HG03439 (cell line): ENCODE measurements around the gene SNX25.
"Not testable (repeated sequence)": the region's sequence is repeated elsewhere in the genome, so short reads cannot be mapped to it uniquely, and the experiment has no call there.

Experiments
- ATAC-seq: cut with Tn5 transposase; IDR thresholded peaks from one replicate; pipeline ENCODE4 v1.9.1; 2021; ENCODE audit warnings: mild to moderate bottlenecking, moderate library complexity; ENCODE audit not compliant: unreplicated experiment

Gene SNX25

DNA sequence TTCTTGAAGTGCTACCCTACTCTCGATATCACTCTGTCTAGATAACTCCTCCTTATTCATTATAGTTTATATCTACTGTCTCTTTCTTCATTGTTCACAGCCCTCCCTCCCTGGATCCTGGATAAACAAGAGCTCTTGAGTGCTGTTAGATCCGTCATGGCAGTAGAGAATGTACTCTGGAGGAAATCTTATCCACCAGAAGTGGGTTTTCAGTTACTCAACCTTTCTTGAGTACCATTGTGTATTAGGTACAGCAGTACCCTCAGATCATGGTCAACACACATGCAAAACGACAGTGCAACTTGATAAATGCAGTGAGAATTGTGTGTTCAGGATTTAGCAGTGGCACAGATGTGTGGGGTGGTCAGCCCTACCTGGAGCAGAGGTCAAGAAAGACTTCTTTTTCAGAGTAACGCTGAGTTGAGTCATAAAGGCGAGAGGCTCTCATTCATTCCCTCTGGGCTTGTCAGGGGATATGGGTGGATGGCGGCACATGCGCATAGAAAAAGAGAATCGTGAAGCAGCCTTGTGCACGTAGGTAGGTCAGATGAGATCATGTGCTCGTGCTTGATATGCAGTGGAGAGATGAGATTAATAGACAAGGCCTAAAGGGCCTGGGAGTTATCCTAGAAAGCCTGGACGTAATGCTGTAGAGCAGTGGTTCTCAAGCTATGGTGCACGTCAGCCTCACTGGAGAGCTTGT is 89.5 kb downstream of the SNX25 start:
- ATAC-seq = no peak

DNA sequence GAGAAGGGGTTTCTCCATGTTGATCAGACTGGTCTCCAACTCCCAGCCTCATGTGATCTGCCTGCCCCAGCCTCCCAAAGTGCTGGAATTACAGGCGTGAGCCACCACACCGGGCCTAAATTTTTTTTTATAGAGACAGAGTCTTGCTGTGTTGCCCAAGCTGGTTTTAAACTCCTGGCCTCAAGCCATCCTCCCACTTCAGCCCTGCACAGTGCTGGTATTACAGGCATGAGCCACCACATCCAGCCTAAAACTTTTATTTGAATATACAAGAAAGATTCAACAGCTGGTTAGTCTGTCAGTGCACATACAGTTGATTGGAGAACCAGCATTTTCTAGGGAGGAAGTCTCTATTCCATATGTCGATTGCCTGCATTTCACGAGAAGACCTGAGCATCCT is 95.1 kb downstream of the SNX25 start:
- no peak for ATAC-seq

DNA sequence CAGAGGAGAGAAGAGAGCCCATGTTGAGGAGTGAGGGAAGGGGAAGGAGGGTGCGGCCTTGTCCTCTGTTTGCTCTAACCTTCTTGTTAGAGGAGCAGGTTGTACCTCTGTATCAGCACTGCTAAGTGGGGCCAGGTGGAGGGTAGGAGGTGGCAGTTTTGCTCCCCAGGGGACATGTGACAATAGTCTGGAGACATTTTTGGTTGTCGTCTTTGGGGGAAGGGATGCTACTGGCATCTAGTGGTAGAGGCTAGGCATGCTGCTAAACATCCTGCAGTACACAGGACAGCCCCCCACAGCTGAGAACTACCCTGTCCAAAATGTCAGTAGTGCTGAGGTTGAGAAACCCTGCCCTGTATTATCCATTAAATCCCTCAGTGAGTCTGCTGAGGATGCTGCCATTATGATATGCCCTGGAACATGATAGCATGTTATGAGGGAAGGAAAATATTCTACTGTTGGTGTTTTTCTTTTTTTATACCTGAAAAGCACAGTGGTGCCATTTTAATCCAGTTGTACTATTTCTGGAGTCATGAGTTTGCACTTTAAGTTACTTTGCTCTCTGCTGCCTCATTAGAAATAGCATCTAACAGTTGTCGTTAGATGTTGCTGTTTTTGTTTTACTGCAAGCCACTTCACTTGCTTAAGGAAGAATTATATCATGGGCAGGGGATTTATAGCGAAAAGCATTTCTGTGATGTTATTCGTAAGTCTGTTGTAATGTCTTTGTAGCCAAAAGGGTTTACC is 95.7 kb downstream of the SNX25 start:
- peak; percentile 52 for ATAC-seq

DNA sequence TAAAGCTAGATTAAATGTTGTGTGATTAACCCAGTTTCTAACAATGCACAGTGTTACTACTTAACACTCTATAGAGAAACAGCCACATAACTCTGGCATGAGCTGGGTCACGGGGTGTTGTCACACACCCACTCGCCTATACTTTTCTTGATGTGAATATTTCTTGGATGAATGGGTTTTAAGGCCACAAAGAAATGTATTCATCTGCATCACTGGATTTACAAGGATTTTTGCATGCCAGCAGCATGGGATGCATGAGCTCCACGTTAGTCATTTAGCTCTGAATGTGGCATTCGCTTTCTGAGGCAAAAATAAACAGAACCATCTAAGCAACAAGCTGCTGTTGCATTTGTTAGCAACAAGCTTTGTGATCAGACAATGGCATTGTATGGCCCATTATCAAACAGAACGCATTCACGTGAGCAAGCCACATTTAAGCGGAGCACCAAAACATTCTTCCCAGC is 96.6 kb downstream of the SNX25 start:
- no peak for ATAC-seq

DNA sequence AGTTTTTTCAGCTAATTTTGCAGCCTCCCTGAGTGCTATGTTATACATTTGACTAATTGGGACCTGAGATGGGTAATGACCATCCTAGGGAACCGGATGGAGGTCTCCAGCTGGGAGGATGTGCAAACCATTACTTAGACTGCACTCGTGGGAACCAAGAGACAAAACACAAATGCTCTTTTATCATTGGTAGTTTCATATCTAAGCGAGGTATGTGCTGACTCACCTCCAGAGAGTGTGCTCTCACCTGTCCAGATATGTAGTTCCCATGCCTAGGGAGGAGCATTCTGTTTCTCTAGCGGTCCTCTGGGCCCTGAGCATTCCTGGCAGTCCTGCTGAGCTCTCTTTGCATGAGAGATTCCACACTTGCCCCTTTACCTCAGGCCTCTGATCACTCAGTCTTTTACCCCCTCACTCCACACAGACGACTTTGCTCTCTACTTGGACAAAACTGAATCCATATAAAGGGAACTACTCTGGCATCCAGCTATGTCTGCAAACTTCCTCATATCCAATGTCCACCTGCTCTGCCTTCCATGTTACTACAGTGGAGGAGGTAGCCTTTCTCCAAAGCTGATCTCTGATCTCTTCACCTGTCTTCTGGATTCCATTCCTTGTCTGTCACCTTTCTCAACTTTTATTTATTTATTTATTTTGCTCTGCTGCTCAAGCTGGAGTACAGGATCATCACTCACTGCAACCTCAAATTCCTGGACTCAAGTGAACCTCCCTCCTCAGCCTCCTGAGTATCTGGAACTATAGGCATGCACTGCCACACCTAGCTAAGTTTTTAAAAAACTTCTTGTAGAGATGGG is 97.9 kb downstream of the SNX25 start:
- peak; percentile 58 for ATAC-seq

DNA sequence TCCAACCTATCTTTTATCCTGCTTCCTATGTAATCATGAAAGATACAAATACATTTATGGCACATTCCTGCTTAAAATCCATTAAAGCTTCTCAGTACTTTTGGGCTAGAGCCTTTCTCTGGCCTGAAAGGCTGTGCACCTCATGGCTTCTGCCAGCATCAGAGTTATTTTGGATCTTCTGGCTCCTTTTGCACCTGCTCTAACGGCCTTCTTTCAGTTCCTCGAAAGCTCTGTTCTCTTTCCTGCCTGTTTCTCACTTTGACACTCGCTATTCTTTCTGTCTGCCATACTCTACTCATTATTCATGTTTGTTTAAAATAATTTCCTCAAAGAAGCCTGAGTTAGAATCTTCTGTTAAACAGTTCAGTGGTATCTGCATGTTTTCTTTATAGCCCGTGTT is 100.4 kb downstream of the SNX25 start:
- ATAC-seq = peak; percentile 49

DNA sequence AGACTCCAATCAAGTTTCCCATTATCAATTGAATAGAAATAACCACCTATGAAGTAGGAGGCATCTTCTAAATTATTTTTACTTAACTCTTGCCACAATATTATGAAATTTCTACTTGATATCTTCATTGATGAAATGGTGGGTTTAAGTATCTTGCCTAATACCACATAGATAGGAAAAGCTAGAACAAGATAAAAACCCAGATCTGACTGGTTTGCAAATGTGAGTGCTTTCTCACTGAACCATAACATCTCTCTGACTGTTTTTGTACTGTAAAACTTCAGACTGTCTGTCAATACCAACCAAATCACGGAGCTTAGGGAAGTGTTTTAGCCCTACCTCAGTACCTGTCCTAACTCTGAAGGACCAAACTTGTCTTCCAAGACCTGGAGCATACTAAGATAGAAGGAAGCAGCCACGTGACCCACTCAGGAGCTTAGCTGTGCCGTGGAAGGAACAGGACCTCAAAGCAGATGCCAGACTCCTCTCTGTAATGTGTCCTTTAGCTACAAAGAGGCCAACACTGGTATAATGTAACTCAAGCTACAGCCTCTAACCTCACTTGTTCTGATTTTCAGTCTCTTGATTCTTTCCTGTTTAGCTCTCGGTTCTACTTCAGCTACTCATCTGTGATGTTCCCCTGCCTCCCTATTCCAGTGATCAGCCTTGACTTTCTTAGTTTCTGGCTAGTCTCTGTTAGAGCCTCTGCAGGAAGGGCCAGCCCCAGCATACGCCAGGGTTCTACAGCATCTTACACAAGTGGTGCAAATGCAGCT is 101.9 kb downstream of the SNX25 start:
- ATAC-seq = no peak

DNA sequence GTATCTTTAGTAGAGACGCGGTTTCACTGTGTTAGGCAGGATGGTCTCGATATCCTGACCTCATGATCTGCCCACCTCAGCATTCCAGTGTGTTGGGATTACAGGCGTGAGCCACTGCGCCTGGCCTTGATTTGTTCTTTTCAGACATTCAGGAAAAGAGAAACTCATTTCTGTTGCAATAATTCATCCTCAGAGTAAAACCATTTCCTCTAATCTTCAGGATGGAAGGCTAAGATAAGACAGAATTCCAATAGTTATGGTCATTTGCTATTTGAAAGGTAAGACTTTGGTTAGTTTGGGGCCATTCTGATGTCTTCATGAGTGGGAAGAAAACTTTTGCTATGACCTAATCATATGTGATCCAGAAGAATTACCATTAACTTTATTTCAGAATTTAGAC is 103.3 kb downstream of the SNX25 start:
- ATAC-seq = no peak

DNA sequence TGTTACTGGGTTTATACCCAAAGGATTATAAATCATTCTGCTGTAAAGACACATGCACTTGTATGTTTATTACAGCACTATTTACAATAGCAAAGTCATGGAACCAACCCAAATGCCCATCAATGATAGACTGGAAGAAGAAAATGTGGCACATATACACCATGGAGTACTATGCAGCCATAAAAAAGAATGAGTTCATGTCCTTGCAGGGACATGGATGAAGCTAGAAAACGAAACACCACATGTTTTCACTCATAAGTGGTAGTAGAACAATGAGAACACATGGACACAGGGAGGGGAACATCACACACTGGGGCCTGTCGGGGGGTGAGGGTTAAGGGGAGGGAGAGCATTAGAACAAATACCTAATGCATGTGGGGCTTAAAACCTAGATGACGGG is 108.1 kb downstream of the SNX25 start:
- not testable (repeated sequence) for ATAC-seq

DNA sequence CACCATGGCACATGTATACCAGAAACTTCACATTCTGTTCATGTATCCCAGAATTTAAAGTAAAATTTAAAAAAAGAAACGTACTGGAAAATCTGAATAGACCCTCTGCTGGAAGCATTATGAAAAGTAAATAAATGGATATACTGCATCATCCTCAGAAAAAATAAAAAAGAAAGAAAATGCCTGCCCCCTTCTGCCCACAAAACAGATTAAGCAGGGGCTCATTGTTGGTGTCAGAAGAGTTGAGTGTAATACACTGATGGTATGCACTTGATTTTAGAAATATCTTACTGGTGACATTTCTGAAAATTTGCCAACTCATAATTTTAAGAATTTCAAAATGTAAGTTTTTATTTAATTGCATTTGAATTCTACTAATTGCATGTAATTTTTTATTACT is 108.5 kb downstream of the SNX25 start:
- no peak for ATAC-seq

DNA sequence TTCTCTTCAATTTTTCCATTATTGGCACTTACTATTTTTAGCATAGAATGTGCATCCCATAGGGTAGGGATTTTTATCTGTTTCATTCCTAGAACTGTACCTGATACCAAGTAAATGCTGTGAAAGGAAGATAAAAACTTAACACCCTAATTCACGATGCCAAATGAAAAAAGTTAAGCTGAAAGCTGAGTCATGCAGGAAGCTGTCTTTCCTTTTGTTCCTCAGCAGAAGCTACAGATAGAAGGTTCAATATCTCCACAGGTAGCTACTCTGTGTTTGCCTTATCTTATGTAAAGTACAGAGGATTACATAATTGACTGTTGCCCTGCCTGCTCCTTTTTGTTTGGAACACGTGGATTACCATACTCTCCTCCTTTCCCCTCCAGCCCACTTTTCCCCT is 109.3 kb downstream of the SNX25 start:
- ATAC-seq = no peak

DNA sequence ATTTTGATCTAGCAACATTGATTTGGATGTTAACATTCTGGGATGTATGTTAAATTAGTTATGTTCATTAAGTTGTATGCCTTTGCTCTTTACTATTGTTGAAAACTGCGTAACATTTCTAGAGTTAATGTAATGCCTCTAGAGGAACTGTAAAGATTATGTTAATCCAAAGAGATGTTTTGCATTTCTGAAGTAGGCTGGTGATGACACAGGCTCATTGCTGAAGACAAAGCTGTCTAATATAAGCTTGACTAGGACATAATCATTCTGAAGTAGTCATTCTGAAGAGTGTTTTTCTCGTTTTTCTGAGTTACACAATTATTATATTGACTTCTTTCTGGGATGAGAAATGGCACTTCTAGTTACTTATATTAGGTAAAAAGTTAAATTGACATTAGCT is 113.4 kb downstream of the SNX25 start:
- no peak for ATAC-seq

DNA sequence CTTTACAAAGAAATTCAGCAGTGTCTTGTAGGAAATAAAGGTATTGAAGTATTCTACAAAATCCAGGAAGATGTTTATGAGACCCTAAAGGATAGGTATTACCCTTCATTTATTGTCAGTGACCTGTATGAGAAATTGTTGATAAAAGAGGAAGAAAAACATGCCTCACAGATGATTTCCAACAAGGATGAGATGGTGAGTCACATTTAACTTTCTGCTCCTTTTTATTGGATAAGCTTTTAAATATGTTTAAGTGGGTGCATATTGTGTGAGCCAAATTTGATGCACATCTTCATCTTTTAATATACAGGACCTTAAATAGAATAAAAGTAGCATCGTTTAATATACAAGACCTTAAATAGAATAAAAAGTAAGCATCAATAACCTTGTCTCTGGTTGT is 114.2 kb downstream of the SNX25 start:
- ATAC-seq = no peak

DNA sequence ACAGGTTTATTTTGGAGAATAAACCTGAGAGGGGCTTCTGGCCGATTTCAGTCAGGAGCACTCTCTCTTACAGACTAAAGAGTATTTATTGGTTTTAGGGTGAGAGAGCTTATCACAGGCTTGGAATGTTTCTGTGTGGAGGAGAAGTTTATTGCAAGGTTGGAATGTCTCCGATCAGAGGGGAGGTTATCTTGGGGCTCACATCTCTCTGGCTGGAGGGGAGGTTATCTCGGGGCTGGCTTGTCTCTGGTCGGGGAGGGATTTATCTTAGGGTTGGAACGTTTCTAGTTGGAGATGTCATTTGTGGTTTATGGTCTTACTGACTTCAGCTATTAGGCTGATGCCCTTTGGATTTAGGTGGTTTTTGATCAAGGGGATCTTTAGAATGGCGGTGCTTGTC is 115.0 kb downstream of the SNX25 start:
- ATAC-seq = not testable (repeated sequence)

DNA sequence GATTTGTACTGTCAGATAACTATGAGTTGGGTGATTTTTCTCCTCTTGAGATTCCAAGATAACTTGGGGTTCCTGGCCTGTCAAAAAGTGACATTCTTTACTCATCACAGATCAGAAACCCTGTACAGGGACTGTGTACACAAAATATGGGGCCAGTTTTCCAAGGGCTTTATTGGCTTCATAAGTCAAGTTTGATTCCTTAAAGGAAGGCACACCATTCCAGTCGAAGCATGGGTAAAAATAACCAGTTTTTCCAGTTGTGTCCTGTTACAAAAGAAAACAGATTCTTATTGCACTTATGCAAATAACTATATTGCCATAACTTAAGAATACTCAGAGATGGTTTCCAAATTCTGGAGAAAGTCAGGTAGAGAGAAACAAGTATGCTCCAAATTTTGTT is 116.3 kb downstream of the SNX25 start:
- not testable (repeated sequence) for ATAC-seq

DNA sequence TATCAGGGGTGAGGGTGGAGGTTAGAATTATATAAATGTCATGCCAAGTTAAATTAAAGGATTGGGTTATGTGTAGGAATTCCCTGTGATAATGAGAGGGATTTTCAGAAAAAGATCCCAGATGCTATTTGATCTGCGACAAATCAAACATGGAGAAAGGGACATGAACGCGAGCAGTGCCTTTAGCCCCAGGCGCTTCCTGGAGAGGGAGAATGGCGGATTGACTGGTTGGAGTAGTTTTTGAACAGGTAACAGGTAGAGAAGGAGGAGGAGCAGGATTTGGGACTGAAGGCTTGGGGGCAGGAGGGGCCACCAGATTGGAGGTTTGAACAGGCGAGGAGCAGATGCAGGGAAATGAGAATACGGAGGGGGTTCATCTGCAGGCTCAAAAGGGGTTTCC is 119.2 kb downstream of the SNX25 start:
- ATAC-seq = no peak

DNA sequence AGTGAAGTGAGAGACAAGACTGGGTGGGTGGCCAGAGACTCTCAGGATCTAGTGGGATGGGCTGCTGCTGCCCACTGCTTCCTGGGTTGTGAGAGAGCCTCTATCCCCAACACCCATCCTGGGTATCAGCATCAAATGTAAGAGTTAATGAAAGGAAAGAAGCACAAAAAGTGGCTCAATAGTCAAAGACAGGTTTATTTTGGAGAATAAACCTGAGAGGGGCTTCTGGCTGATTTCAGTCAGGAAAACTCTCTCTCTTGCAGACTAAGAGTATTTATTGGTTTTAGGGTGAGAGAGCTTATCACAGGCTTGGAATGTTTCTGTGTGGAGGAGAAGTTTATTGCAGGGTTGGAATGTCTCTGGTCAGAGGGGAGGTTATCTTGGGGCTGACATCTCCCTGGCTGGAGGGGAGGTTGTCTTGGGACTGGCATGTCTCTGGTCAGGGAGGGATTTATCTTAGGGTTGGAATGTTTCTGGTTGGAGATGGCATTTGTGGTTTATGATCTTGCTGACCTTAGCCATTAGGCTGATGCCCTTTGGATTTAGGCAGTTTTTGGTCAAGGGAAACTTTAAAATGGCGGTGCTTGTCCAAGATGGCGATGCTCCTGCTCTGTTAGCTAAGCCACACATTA is 120.6 kb downstream of the SNX25 start:
- ATAC-seq = not testable (repeated sequence)

DNA sequence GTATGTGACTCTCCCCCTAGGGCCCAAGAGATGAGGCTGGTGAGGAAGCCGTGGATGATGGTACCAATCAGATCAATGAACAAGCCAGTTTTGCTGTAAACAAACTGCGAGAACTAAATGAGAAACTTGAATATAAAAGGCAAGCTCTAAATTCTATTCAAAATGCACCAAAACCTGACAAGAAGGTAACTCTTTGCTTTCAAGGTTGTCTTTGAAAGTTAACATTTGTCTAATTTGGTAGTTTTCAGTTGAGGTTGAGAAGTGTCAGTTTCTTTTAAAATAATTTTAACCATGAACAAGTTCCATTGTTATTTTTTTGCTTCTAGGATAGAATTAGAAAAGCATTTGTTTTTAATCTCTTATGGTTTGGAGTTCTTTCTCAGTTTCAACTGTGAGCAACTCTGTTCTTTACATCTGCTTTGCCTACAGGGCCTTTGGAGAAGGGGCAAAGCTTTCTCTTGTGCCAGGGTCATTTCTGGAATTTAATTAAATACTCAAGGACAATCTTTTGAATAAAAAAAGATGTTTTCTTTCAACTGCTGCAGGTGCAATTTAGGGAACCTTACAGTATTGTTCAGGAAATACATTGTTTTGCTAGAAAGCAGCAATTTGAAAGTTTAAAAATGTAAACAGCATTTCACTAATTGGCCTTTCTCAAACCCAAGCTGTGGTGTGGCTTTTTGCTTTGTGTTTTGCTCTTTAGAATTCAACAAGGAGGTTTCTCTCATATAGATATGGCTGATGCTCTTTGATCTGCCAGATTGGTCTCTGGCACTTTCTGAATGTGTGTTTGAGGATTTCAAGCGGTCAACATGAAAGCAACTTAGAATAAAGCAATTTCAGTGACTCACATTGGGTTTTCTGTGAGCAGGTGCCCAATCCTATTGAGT is 123.4 kb downstream of the SNX25 start:
- peak; percentile 82 for ATAC-seq

DNA sequence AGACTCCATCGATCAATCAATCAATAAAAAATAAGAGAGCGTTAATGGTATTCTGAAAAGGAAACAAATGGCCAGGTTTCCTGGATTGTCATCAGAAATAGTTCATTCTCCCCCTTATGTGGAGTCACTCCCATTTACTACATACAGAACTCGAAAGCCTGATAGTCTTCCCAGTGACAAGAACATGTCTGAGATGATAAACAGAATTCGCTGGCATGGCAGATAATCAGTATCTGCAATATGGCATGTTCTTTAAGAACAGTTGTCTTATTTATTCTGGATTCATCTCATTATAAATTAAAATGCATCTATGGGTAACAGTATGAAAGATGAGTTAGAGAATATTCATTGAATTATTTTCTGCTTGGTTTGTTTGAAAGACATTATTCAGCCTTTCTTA is 124.9 kb downstream of the SNX25 start:
- ATAC-seq = no peak
